Panc1 (cell line): ENCODE measurements around the gene LAMP5. TPM values are rescaled to one million over a fixed set of nuclear protein-coding genes. Genes with fewer than 3 reads are reported as not detected.

Source experiments
- ATAC-seq: fragments of 200-7000 bp; cut with Tn5 transposase; 2 replicates; pipeline ENCODE4 v1.9.1; 2020; ENCODE audit warnings: mild to moderate bottlenecking, moderate library complexity
- BruUV-seq: library from RNA; stranded (reverse); fragments of 400-500 nt; replicated peaks from 2 replicates; lab custom pipeline; 2021; lab: Mats Ljungman, UMichigan
- CTCF ChIA-PET: fragments of 300-600 bp; sonication (Branson Sonifier 250); formaldehyde crosslinking; loops from one replicate; lab custom pipeline; 2022; ENCODE audit warnings: antibody characterized with exemption; lab: Charles Lee
- POLR2A ChIA-PET: fragments of 300-600 bp; sonication (Branson Sonifier 250); formaldehyde crosslinking; loops from one replicate; lab custom pipeline; 2022; ENCODE audit warnings: antibody characterized with exemption; lab: Charles Lee
- DNase-seq: peaks from one replicate; pipeline ENCODE4 v3.0.0-alpha.2; 2010; ENCODE audit warnings: low read depth, low spot score
- H3K27ac ChIP-seq: 2 replicates; pipeline ENCODE4 v1.5.1; 2011; ENCODE audit warnings: mild to moderate bottlenecking, low read length, inconsistent platforms
- H3K27me3 ChIP-seq: fragments of 200-500 bp; sonication (Bioruptor generic); 2 replicates; pipeline ENCODE4 v1.6.0; 2014; ENCODE audit warnings: low read length, inconsistent platforms; ENCODE audit not compliant: control insufficient read depth, insufficient read depth
- H3K36me3 ChIP-seq: fragments of 200-500 bp; sonication (Bioruptor generic); 2 replicates; pipeline ENCODE4 v1.5.1; 2014; ENCODE audit warnings: inconsistent platforms, mild to moderate bottlenecking, low read length, moderate library complexity; ENCODE audit not compliant: control insufficient read depth, insufficient read depth
- H3K4me1 ChIP-seq: 2 replicates; pipeline ENCODE4 v1.5.1; 2011; ENCODE audit warnings: inconsistent platforms, mild to moderate bottlenecking, low read length, moderate library complexity; ENCODE audit not compliant: control insufficient read depth, insufficient read depth
- H3K4me3 ChIP-seq, 2 experiments: 2 replicates each; pipeline ENCODE4 v1.5.1; 2011 to 2012; ENCODE audit warnings: low read depth in 2 of 2, low read length in 2 of 2, mild to moderate bottlenecking in 2 of 2, inconsistent platforms in 1 of 2, moderate library complexity in 1 of 2
- H3K9me3 ChIP-seq: fragments of 200-500 bp; sonication (Bioruptor generic); 2 replicates; pipeline ENCODE4 v1.5.1; 2014; ENCODE audit warnings: low read depth, mild to moderate bottlenecking, inconsistent platforms, low read length, moderate library complexity; ENCODE audit not compliant: control insufficient read depth, insufficient read depth
- CTCF ChIP-seq: fragments of 450-650 bp; IDR thresholded peaks from 2 replicates; pipeline ENCODE4 v1.5.1; 2017; ENCODE audit warnings: mild to moderate bottlenecking
- POLR2AphosphoS5 ChIP-seq: IDR thresholded peaks from 2 replicates; pipeline ENCODE4 v1.6.1; 2012; ENCODE audit warnings: mild to moderate bottlenecking, low read depth, low read length, moderate library complexity
- REST ChIP-seq, 2 experiments: IDR thresholded peaks; 2 replicates each; pipeline ENCODE4 v1.6.1; 2011 to 2012; ENCODE audit warnings: low read depth in 2 of 2, control low read depth in 1 of 2, low read length in 1 of 2, mild to moderate bottlenecking in 1 of 2, moderate library complexity in 1 of 2; ENCODE audit not compliant: insufficient read depth in 1 of 2
- SIN3A ChIP-seq: IDR thresholded peaks from 2 replicates; pipeline ENCODE4 v1.6.1; 2012; ENCODE audit warnings: low read depth, mild to moderate bottlenecking, low read length, moderate library complexity, borderline replicate concordance; ENCODE audit not compliant: insufficient read depth
- TCF7L2 ChIP-seq: IDR thresholded peaks from 2 replicates; pipeline ENCODE4 v1.6.1; 2011; ENCODE audit warnings: mild to moderate bottlenecking, low read depth, low read length, inconsistent platforms
- in situ Hi-C: cut with HindIII; loops from 2 replicates; pipeline ENCODE4 v1.10.0; 2016; ENCODE audit warnings: low sequenced_read_pairs, low pct_unique_long_range_greater_than_20kb
- intact Hi-C: fragments of 100-400 bp; cut with micrococcal nuclease; formaldehyde crosslinking; loops from one replicate; pipeline ENCODE4 v1.10.0; 2022; ENCODE audit not compliant: unreplicated experiment
- total RNA-seq: library from RNA; stranded (reverse); gene quantifications from one replicate; pipeline ENCODE4 v1.2.1, GENCODE V29; 2021; ENCODE audit not compliant: unreplicated experiment

The LAMP5 gene
- total RNA-seq, 1 experiment from 2014 or later, result not detected

DNA sequence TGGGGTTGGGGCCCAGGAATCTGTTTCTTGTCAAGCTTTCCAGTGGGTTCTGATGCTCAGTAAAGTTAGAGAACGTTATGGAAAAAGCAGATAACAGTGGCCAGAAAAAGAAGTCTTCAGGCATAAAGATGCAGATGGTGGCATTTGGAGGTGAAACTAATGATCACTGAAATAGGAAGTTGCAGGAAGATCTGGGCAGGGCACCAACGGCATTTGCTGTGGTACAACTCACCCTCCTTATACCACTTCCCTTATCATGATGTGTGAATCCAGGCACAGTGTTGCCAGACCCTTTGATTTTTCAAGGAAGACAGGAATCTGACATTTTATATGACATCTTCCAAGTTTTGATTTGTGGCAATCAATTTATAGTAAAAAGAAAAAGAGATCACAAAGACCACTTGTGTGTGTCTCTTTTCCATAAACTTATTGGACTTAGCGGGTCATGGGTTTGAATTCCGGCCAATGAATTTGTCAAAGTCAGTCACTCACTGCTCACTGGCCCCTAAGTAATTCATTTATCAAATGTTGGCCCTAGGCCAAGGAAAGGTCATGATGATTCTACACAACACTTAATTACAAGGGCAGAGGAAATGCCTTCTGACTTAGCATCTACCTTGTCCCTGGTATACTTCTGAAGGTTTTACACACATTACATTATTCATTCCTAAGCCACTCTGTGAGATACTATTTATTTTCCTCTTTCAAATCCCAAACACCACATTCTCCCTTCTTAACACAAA lies 37.6 kb downstream of the LAMP5 start:
- H3K27ac ChIP-seq, result no peak overlapping the region
- CTCF ChIA-PET, result no interaction called here
- in situ Hi-C loops, result no loop called here

GRCh38 chr20:9555781-9556180 lies 41.4 kb downstream of the LAMP5 start:
- Histone ChIP-seq H3K27ac (no peak overlapping the region), H3K27me3 (no peaks in the 10 kb centered on the region), H3K4me1 (no peaks in the 10 kb centered on the region), H3K4me3 (no peak overlapping the region), H3K9me3 (no peaks in the 10 kb centered on the region), H3K36me3 (no peaks in the 10 kb centered on the region)
- no TSS peak for BruUV-seq
- no peak for DNase-seq
- no peak for ATAC-seq
- ChIA-PET CTCF (no interaction called here), POLR2A (no interaction called here)
- in situ Hi-C loops, result no loop called here
- intact Hi-C loops, result no loop called here
- TF ChIP-seq SIN3A, result no peak
- no peak for TF ChIP-seq TCF7L2
- no peak for TF ChIP-seq POLR2AphosphoS5
- TF ChIP-seq CTCF, result no peak
- TF ChIP-seq REST (IDR thresholded peaks at IDR 0.05; ENCODE audit: insufficient read depth in 1 of 2, low read depth in 2 of 2, low read length in 1 of 2), result no peak

More for the DNA sequence above, 37.6 kb downstream of the LAMP5 start:
- BruUV-seq, result no TSS peak
- Histone ChIP-seq H3K36me3 (no peaks in the 10 kb centered on the region), H3K4me1 (no peaks in the 10 kb centered on the region), H3K27me3 (no peaks in the 10 kb centered on the region), H3K4me3 (no peak overlapping the region), H3K9me3 (no peaks in the 10 kb centered on the region)
- DNase-seq (no peak), ATAC-seq (no peak)
- intact Hi-C loops, result no loop called here
- TF ChIP-seq SIN3A (no peak), TCF7L2 (no peak), CTCF (no peak), POLR2AphosphoS5 (no peak), REST (IDR thresholded peaks at IDR 0.05; ENCODE audit: insufficient read depth in 1 of 2, low read depth in 2 of 2, low read length in 1 of 2) (no peak)
- POLR2A ChIA-PET, result no interaction called here
